ENCODE results near the gene IRX6.

IRX6 gene

DNA sequence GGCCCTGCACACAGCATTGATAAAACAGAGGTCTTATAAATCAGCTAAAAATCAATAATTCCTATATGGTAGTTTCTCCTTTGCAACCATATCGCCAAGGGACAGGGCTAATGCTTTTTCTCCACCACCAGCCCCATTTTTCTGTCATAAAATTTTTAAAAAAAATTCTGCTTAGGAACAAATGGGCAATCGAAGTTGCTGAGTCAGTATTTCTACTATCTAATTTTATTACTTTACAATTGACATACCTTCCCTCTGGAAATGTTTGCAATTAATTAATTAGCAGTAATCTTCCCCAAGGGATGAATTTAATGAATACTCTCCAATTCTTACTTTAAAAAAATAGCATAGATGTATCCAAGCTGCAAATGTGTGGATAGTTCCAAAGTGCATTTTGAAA is 1.7 kb upstream of the IRX6 start:
- no peak for DNase-seq (ENCODE audit: low read depth in 2 of 2)

GRCh38 chr16:55324285-55325079 is 479 bp downstream of the IRX6 start:
- no peak for DNase-seq (ENCODE audit: low read depth in 2 of 2)

- no peak for DNase-seq (ENCODE audit: low read depth in 2 of 2)
Observed at GRCh38 chr16:55325080-55325447, 1.1 kb downstream of the IRX6 start.

DNA sequence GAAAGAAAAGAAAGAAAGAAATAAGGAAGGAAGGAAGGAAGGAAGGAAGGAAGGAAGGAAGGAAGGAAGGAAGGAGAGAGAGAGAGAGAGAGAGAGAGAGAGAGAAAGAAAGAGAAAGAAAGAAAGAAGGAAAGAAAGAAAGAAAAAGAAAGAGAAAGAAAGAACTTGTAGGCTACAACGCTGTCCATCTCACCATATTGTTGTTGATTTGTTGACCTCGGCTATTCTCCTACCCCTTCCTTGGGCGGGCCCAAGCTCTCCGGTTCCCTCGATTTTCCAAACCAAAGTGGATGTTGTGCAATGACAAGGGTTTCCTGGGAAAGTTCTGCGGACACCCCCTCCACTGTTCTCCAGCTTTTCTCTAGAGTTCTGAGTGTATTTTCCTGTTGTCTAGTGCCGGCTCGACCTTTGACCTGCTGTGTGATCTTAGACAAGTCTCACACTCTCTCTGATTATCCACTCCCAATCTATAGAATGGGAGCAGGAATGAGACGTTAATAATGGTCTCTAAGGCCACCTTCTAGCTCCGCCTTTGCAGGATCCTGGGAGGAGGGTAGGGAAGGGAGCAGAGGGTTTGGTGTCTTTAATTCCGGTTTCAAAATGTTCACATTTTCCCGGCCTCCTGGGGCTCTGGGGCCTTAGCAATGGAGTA is 1.6 kb downstream of the IRX6 start:
- DNase-seq (ENCODE audit: low read depth in 2 of 2) = no peak

- no peak for DNase-seq (ENCODE audit: low read depth in 2 of 2)
Observed at GRCh38 chr16:55326261-55327092, 2.5 kb downstream of the IRX6 start.

- no peak for DNase-seq (ENCODE audit: low read depth in 2 of 2)
Observed at GRCh38 chr16:55328611-55329569, 4.9 kb downstream of the IRX6 start.

DNA sequence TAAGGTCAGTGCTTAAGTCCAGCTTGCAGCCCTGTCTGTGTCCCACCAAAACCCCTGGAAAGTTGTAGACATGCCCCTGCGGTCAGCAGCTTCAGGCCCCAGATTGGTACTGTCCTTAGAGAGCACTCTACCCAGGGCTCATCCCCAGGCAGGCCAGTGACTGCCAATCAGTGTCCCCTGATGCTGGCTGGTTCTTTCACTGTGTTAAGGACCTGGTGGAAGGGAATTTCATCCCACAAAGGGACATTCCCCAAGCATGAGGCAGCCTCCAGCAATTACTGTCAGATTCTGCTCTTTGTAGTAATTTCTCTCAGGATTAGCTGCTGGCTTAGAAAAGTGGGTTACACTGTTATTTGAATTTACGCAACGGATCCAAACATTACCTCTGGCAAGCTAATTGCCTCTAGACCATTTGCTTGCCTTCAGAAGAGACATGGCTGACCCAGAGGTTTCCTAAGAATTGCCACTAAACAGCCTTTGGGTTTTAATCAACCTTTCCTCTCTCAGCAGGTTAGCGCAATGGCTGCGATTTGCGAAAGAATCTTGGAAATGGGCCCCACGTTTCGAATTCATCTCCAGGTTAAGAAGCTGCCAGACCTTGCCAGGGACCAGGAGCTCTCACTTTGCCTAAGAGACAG is 5.9 kb downstream of the IRX6 start:
- DNase-seq (ENCODE audit: low read depth in 2 of 2) = no peak

- no peak for DNase-seq (ENCODE audit: low read depth in 2 of 2)
Observed at GRCh38 chr16:55330781-55331647, 7.0 kb downstream of the IRX6 start.

DNA sequence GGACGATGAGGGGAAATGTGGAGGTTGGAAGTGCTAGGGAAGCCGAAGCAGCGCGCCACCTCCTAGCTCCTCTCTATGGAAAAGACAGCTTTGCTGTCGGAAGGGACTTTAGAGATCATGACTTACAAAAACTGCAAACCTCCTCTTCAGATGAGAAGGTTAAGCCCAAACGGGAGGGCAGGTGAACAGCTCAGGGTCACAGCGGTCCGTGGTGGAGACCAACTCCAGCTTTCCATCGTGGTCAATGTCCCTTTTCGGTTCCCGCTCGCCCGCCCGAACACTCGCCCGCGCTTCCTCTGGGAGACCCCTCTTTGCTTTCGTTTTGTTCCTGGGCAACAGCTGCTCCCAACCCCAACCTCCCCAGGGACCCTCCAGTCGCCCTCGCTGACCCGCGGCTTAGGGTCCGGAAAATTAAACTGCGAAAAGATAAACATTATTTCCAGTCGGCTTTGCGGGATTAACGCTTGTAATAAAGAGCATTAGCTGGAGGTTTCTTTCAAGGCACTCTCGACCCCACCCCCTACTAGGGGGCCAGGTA is 7.7 kb downstream of the IRX6 start:
- no peak for DNase-seq (ENCODE audit: low read depth in 2 of 2)

DNA sequence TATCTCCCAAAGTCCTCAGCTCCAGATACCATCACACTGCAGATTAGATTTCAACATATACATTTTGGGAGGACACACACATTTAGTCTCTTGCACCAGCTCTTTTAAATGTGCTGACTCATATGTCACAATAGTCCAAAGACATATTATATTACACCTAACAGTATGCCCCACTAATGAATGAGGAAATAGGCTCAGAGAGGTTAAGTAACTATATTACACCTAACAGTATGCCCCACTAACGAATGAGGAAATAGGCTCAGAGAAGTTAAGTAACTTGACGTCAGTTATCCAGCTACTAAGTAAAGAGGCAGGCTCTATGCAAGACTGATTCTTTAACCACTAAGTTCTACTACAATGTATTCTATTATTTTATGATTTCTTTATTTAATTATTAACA is 9.7 kb downstream of the IRX6 start:
- no peak for DNase-seq (ENCODE audit: low read depth in 2 of 2)

DNA sequence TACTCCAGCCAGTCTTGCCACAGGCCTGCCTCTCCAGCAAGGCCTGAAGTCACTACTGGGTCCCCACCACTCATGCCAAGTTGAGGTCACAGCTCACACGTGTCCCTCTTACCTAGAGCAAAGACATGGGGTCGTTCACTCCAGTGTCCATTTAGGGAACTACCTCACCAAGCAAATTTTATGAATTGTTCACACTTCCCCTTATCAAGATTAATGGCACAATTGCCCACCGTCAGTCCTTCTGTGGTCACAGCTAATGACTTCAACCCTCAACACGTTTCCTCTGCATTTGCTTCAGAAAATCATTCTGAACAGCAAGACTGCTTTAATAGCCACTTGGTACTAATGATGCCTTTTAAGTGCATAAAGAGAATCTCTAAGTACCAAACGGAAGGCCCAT is 14.6 kb downstream of the IRX6 start:
- DNase-seq (ENCODE audit: low read depth in 2 of 2) = no peak

- no peak for DNase-seq (ENCODE audit: low read depth in 2 of 2)
Observed at GRCh38 chr16:55340445-55340844, 16.4 kb downstream of the IRX6 start.

- DNase-seq (ENCODE audit: low read depth in 2 of 2) = no peak
Observed at GRCh38 chr16:55341681-55342080, 17.7 kb downstream of the IRX6 start.

DNA sequence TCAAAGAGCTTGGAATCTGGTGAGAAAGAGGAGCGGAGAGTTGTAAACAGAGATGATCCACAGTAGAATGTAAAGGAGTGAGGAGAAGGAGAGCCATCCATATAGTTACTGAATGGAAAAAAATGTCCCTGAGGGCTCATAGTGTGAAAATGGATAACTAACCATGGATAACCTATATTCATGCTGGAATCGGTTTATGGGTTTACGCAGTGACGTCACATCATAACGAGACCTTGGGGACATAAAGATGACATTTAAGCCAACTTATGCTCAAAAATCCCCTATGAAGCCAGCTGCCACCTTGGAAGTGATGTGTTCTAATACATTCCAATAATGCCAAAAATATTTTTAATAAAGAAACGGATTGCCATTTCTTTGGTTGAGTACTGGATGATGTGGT is 22.5 kb downstream of the IRX6 start:
- no peak for DNase-seq (ENCODE audit: low read depth in 2 of 2)

DNA sequence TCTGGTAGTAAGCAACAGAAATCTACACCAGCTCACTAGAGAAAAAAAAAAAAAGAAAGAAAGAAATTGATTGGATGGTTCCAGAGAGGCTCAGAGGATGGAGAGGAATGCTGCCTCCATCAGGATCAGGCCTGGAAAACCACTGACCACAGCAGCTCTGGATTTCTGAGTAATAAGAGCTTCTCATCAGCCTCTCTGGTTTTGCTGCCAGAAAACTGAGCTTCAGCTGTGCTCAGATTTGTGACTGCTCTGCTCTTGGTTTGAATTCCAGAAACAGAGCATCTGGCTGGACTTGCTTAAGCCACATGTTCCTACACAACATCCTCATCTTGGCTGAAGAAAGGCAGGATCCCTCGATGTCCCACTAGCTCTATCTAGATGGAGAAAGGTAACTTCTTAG is 25.9 kb downstream of the IRX6 start:
- DNase-seq (ENCODE audit: low read depth in 2 of 2) = peak in 1 of 2 experiments; percentile 6

DNA sequence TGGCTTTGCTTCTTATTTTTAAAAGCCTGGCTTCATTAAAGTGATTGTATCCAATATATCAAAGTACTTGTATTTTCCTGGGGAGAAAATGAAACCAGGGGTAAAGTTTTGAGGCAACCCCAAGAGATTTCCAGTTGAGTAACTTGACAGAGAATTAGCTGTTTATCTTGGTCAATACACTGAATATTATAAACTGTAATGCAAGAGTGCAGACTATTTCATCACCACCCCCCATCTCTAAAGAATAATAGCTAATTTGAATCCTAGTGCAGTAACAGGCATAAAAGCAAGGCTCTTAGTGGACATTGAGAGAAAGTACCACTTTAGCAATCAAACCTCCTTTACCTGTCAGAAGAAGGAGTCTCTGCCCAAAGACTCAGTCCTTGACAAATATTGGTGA is 27.0 kb downstream of the IRX6 start:
- DNase-seq (ENCODE audit: low read depth in 2 of 2) = no peak

GRCh38 chr16:55351936-55352335 is 27.9 kb downstream of the IRX6 start:
- no peak for DNase-seq (ENCODE audit: low read depth in 2 of 2)

- no peak for DNase-seq (ENCODE audit: low read depth in 2 of 2)
Observed at GRCh38 chr16:55357241-55357640, 33.2 kb downstream of the IRX6 start.

GRCh38 chr16:55359946-55360345 is 35.9 kb downstream of the IRX6 start:
- no peak for DNase-seq (ENCODE audit: low read depth in 2 of 2)

- DNase-seq (ENCODE audit: low read depth in 2 of 2) = no peak
Observed at GRCh38 chr16:55364811-55365210, 40.8 kb downstream of the IRX6 start.

Data from fibroblast of skin of left quadriceps (primary cell).